ENCODE results near the gene MAP2K6. TPM values are rescaled to one million over a fixed set of nuclear protein-coding genes. Genes with fewer than 3 reads are reported as not detected.

MAP2K6 gene
- total RNA-seq, 1 experiment from 2014 or later = 17.7 TPM

DNA sequence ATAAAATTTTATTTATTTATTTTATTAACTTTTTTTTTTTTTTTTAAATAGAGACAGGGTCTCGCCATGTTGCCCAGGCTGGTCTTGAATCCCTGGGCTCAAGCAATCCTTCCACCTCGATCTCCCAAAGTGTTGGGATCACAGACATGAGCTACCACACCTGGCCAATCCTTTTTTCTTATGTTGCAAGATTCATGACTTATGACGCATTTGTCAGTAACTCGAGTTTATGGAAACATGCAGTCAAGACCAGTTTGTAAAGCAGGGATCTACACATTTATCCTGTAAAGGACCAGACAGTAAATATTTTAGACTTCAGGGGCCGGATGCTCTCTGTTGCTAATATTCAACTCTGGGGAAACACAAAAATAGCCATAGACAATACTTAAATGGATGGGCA, 9.4 kb upstream of the MAP2K6 start:
- no peak for DNase-seq
- no peak overlapping the region for H3K27ac Mint-ChIP-seq
- no peak overlapping the region for H4K91ac ChIP-seq (ENCODE audit: insufficient read length, low read depth, low read length)
- peaks cover 0 to 10% (median 0%) of the 10 kb centered on the region in 3 experiments; a peak in 3 of 7 replicates for H3K36me3 Mint-ChIP-seq (ENCODE audit: insufficient read depth in 1 of 3, low read depth in 3 of 3)
- no peak overlapping the region for H2BK12ac ChIP-seq (ENCODE audit: insufficient read length, low read depth, low read length)
- no peak overlapping the region for H3K56ac ChIP-seq (ENCODE audit: insufficient read length, low read depth, low read length)
- no peak overlapping the region for H3T11ph ChIP-seq (ENCODE audit: low read length)
- H3K27ac ChIP-seq (ENCODE audit: insufficient read length, low read depth, low read length) = no peak overlapping the region
- no peaks in the 10 kb centered on the region for H3K27me3 ChIP-seq (ENCODE audit: insufficient read depth, low read length)
- no peak overlapping the region for H3K23ac ChIP-seq (ENCODE audit: insufficient read length, low read depth, low read length)
- no peak overlapping the region for H3K4me3 Mint-ChIP-seq
- no peaks in the 10 kb centered on the region for H3K79me1 ChIP-seq (ENCODE audit: insufficient read depth, low read depth, low read length, poor library complexity, severe bottlenecking)
- no peaks in the 10 kb centered on the region for H3K79me2 ChIP-seq (ENCODE audit: insufficient read depth, low read length)
- H3K14ac ChIP-seq (ENCODE audit: insufficient read depth, low read length) = no peak overlapping the region
- no peaks in the 10 kb centered on the region for H3K23me2 ChIP-seq (ENCODE audit: insufficient read length, low read depth, low read length, poor library complexity, severe bottlenecking)
- H2AK5ac ChIP-seq (ENCODE audit: insufficient read length, low read length) = no peak overlapping the region
- no peak overlapping the region for H3K4me2 ChIP-seq (ENCODE audit: insufficient read depth, insufficient read length, low read length)
- H4K20me1 ChIP-seq (ENCODE audit: control insufficient read depth, insufficient read depth, insufficient read length) = no peaks in the 10 kb centered on the region
- H2BK5ac ChIP-seq (ENCODE audit: insufficient read length, low read length) = no peak overlapping the region
- H3K9me3 Mint-ChIP-seq = peaks cover 4 to 9% of the 10 kb centered on the region in 2 experiments; a peak in 3 of 5 replicates
- H2BK15ac ChIP-seq (ENCODE audit: low read depth, low read length) = no peak overlapping the region
- no peak overlapping the region for H2BK20ac ChIP-seq (ENCODE audit: low read depth, low read length, poor library complexity, severe bottlenecking)
- H3K4me1 ChIP-seq (ENCODE audit: insufficient read depth, low read length) = no peaks in the 10 kb centered on the region
- WGBS (ENCODE audit: extremely low coverage, insufficient read length, low lambda C conversion rate) = no CpG with 5 or more reads among the region's 5 CpGs
- H3K27me3 Mint-ChIP-seq (ENCODE audit: low read depth) = no peaks in the 10 kb centered on the region
- no peak overlapping the region for H3K18ac ChIP-seq (ENCODE audit: insufficient read length, low read depth, low read length)
- no peak overlapping the region for H2AFZ ChIP-seq (ENCODE audit: low read length)
- no peak overlapping the region for H4K8ac ChIP-seq (replicated peaks; ENCODE audit: insufficient read length, low read depth, low read length)
- H3K4me1 Mint-ChIP-seq = no peaks in the 10 kb centered on the region
- H4K5ac ChIP-seq (ENCODE audit: insufficient read length, low read depth, low read length) = no peak overlapping the region
- no peak overlapping the region for H2BK120ac ChIP-seq (ENCODE audit: low read depth, low read length, poor library complexity, severe bottlenecking)
- H3K9ac ChIP-seq (ENCODE audit: extremely low read depth, insufficient read length, low read length) = no peak overlapping the region
- no peak for TF ChIP-seq CTCF (conservative IDR thresholded peaks at IDR 0.05)
- no peak overlapping the region for H3K4ac ChIP-seq (ENCODE audit: low read depth, low read length)
- H3K9me3 ChIP-seq (ENCODE audit: control insufficient read depth, low read depth, low read length) = no peaks in the 10 kb centered on the region
